ENCODE data around the gene RNF111.
"Not testable (repeated sequence)": the region's sequence is repeated elsewhere in the genome, so short reads cannot be mapped to it uniquely, and the experiment has no call there.

RNF111 gene

GRCh38 chr15:59140422-59141226 is 153.2 kb downstream of the RNF111 start:
- DNase-seq: no peak

- DNase-seq: no peak
These were observed 155.8 kb downstream of the RNF111 start for GRCh38 chr15:59143281-59143680.

- DNase-seq: not testable (repeated sequence)
These were observed 157.1 kb downstream of the RNF111 start for GRCh38 chr15:59144594-59144993.
